A673 (cell line): ENCODE data around the gene CHMP2A.

ENCODE experiments used
- EZH2 ChIP-seq: fragments of 200-600 bp; sonication (generic); IDR thresholded peaks from 2 replicates; pipeline ENCODE4 v1.6.1; 2017; ENCODE audit warnings: borderline replicate concordance, low read depth, mild to moderate bottlenecking, mixed read lengths, antibody characterized with exemption, low read length; ENCODE audit not compliant: poor library complexity, severe bottlenecking
- TF ChIP-seq, protein P1 (sequence below): fragments of 300-800, 200-600 bp; sonication (generic); conservative IDR thresholded peaks from 2 replicates; pipeline ENCODE4 v1.5.1; 2017; ENCODE audit warnings: low read depth, mild to moderate bottlenecking, antibody characterized with exemption, low read length, moderate library complexity, mixed read lengths

DNA sequence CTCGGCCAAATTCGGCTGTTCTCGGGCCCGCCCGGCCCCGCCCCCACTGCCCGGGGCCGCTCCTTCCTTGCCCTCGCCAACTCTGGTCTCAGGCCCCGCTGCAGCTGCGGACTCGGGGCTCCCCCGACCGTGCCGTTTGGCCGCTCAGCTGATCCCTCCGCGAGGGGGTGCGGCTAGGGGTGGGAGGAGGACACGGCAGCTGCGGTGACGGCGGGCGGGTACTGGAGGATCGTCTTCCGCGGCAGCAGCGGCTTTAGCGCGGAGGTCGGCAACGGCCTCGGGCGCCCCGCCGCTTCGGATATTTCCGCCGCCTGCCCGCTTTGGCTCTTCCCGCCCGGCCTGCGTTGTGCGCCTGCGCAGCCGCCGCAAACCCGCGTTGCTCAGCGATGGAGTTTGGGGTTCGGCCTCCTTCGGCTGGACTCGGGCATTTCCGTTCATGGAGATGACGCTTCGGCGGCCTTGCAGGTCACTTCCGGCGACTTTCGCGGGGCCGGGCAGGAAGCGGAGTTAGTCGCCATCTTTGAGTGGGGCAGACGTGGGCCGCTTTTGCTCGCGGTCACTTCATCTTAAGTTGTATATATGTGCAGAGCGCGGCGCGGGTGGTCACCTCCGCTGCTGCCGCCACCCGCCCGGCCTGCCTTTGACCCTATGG lies 3.8 kb upstream of the CHMP2A start:
- TF ChIP-seq, protein P1, sequence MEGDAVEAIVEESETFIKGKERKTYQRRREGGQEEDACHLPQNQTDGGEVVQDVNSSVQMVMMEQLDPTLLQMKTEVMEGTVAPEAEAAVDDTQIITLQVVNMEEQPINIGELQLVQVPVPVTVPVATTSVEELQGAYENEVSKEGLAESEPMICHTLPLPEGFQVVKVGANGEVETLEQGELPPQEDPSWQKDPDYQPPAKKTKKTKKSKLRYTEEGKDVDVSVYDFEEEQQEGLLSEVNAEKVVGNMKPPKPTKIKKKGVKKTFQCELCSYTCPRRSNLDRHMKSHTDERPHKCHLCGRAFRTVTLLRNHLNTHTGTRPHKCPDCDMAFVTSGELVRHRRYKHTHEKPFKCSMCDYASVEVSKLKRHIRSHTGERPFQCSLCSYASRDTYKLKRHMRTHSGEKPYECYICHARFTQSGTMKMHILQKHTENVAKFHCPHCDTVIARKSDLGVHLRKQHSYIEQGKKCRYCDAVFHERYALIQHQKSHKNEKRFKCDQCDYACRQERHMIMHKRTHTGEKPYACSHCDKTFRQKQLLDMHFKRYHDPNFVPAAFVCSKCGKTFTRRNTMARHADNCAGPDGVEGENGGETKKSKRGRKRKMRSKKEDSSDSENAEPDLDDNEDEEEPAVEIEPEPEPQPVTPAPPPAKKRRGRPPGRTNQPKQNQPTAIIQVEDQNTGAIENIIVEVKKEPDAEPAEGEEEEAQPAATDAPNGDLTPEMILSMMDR = no peak
- TF ChIP-seq EZH2 = no peak
